GM20000 (cell line): ENCODE results near the gene DOK4.

Source experiments
- DNase-seq: peaks from one replicate; pipeline ENCODE4 v3.0.0; 2012; ENCODE audit warnings: low spot score
- TF ChIP-seq, protein P1 (sequence below): IDR thresholded peaks from 2 replicates; pipeline ENCODE4 v1.5.1; 2012; ENCODE audit warnings: mild to moderate bottlenecking, control low read depth; ENCODE audit errors: extremely low read depth, missing control alignments

DOK4 gene

DNA sequence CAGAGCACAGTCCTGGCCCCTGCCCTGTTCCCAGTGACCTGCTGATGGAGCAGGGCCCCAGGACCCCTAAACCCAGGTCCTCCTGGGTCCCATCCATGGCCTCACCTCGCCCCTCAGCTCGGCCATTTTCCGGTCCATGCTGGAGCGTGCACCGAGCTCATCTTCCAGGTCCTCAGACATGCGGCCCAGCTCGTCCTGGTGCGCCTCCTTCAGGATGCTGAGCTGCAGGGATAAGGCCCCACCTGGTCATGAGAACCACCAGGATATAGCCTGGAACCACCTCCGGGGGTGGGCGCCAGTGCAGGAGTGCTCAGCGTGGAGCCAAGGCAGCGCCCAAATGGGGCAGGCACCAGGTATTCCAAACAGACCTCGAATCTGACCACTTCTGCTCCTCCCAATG lies 32.2 kb upstream of the DOK4 start:
- TF ChIP-seq, protein P1, sequence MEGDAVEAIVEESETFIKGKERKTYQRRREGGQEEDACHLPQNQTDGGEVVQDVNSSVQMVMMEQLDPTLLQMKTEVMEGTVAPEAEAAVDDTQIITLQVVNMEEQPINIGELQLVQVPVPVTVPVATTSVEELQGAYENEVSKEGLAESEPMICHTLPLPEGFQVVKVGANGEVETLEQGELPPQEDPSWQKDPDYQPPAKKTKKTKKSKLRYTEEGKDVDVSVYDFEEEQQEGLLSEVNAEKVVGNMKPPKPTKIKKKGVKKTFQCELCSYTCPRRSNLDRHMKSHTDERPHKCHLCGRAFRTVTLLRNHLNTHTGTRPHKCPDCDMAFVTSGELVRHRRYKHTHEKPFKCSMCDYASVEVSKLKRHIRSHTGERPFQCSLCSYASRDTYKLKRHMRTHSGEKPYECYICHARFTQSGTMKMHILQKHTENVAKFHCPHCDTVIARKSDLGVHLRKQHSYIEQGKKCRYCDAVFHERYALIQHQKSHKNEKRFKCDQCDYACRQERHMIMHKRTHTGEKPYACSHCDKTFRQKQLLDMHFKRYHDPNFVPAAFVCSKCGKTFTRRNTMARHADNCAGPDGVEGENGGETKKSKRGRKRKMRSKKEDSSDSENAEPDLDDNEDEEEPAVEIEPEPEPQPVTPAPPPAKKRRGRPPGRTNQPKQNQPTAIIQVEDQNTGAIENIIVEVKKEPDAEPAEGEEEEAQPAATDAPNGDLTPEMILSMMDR = no peak
- no peak for DNase-seq

DNA sequence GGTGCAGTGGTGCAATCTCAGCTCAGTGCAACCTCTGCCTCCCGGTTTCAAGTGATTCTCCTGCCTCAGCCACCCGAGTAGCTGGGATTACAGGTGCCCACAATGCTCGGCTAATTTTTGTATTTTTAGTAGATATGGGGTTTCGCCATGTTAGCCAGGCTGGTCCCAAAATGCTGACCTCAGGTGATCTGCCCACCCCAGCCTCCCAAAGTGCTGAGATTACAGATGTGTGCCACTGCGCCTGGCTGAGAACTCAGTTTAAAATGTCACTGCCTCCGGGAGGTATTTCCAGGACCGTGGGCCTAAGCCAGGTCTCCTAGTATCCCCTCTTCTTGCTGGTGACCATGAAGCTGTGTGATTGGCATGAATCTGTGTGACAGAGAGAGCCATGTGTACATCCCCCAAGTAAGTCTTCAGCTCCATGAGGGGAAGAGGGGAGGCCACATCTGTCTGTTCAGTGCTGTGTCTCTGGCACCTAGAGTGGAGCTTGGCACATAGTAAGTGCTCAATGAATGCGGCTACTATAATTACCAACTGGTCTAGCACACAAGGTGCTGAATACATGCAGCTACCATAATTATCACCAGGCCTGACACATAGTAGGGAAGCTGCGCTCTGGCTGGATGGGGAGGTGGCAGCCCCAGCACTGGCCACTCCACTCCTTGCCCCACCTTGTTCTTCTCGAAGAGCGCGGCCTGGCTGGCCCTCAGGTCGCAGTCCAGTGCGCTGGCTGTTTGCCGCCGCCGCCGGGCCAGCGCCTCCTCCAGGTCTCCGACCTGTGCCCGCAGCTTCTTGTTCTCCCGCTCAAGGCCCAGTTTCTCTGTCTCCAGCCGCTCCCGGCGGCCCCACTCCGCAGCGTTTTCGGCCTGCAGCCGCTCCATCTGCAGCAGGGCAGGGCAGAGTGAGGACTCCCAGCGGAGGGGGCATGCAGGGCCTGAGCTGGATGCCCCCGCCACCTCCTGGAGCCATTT lies 31.4 kb upstream of the DOK4 start:
- DNase-seq = no peak
- TF ChIP-seq, protein P1 = no peak

DNA sequence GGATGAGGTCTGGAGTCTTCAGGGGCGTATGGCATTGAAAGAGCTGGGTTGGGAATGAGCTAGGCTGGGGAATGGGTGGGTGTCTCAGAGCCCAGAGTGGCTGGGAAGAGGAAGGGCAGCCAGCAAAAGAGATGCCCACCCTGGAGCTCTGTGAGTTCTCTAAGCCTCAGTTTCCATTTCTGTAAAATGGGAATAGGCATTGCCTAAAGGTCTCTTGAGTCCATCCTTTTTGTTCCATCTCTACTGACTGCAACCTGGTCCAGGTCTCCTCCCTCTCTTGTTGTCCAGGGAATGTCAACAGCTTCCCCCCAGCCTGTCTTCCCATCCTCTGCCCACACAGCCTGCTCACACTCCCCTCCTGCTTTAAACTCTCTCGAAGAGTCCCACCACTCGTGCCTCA lies 30.5 kb upstream of the DOK4 start:
- TF ChIP-seq, protein P1 = no peak
- no peak for DNase-seq

DNA sequence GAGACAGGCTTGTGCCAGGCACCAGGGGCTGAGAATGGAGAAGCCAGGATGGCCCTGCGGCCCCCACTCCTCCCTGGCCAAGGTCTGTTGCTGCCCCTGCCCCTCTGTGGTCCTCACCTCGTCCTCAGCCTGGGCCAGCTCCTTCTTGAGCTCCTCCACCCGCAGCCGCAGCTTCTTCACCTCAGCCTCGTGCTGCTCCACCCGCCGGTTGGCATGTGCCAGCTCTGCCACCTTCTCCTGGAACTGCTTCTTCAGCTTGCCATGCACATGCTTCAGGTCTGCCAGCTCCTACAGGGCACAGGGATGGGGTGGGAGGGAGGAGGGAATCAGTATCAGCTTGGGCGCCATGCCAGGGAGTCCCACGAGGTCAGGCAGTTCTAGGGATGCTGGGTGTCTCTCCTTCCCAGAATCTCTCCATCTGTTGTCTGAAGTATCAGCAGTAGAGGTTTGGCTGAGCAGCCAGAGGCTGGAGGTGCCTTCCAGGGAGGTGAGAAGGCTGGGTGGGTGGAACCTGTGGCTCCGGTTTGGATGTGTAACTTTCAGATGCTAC lies 30.0 kb upstream of the DOK4 start:
- DNase-seq = no peak
- TF ChIP-seq, protein P1 = no peak

DNA sequence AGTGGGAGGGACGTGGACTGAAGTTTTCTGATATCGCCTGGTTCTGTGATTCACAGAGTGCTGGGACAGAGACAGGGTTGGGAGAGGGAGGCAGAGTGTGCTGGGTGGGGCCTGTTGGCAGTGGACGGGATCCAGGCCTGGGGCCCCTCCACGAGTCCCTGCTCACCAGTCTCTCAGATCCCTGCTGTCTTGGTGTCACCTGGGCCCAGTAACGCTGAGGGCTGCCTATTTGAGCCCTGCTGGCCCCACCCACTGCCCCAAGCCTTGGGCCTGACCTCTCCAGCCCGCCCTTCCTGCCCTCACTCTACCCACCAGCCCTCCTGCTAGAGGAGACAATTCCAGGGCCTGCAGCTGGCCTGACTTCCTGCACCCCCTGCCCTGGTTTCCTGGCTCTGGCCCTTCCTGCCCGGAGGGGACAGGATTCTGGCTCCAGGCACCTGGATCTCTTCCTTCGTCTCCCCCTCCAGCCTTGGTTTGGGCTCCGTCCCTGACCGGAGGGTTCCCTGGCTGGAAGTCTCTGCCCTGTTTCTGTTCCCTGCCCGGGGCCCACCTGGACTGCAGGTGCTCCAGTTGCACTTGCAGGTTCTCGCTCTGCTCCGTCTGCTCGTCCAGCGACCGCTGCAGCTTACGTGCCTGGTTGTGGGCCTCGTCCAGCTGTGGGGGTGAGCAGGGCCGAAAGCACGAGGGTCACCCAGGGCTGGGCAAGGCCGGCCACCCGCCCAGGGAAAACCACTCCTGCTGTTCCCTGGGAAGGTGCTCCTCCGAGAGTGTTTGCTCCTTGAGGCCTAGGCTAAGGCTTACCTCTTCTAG lies 28.7 kb upstream of the DOK4 start:
- TF ChIP-seq, protein P1 = no peak
- DNase-seq = no peak

DNA sequence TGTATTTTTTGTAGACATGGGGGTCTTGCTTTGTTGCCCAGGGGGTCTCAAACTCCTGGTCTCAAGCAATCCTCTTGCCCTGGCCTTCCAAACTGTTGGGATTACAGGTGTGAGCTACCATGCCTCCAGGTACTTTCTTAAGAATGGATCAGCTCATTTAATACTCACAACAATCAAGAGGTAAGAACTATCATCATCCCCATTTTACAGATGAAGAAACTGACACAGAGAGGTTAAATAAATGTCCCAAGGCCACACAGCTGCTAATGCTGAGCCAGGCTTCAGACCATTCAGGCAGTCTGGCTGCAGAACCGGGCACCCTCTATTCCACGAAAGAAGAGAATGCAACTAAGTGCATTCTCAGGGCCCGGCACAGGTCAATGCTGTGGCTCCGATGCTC lies 28.1 kb upstream of the DOK4 start:
- TF ChIP-seq, protein P1 = no peak
- DNase-seq = no peak
